Measurements from ENCODE around the gene KMT2A.

KMT2A gene

GRCh38 chr11:118544647-118545010 lies 108.3 kb downstream of the KMT2A start:
- Mint-ChIP-seq H3K27me3 (ENCODE audit: low read depth, poor library complexity) (no peaks in the 10 kb centered on the region), H3K27ac (peak overlapping the region; percentile 68), H3K4me1 (no peaks in the 10 kb centered on the region), H3K9me3 (no peaks in the 10 kb centered on the region), H3K4me3 (no peak overlapping the region), H3K36me3 (ENCODE audit: low read depth) (peaks cover 63% of the 10 kb centered on the region)
- DNase-seq = no peak
- TF ChIP-seq, protein P1, sequence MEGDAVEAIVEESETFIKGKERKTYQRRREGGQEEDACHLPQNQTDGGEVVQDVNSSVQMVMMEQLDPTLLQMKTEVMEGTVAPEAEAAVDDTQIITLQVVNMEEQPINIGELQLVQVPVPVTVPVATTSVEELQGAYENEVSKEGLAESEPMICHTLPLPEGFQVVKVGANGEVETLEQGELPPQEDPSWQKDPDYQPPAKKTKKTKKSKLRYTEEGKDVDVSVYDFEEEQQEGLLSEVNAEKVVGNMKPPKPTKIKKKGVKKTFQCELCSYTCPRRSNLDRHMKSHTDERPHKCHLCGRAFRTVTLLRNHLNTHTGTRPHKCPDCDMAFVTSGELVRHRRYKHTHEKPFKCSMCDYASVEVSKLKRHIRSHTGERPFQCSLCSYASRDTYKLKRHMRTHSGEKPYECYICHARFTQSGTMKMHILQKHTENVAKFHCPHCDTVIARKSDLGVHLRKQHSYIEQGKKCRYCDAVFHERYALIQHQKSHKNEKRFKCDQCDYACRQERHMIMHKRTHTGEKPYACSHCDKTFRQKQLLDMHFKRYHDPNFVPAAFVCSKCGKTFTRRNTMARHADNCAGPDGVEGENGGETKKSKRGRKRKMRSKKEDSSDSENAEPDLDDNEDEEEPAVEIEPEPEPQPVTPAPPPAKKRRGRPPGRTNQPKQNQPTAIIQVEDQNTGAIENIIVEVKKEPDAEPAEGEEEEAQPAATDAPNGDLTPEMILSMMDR (IDR thresholded peaks at IDR 0.05) = no peak

DNA sequence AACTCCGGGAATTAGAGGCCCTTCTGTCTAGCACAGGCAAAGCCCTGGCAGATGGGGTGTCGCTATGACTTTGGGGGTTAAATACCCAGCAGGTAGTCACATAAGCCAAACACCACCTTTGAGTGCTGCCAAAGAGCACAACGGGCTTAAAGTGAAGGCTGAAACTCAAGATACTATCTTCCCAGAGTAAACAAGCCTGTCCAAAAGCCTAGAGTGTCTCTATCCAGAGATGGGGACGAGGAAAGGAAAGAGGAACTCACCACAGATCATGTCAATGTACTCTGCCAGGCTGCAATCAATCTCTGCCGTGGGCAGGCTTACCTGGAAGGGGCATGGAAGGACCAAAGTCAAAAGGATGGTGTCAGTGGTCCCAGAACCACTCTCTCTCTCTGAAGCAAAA lies 109.2 kb downstream of the KMT2A start:
- H3K4me3 Mint-ChIP-seq = no peak overlapping the region
- no peaks in the 10 kb centered on the region for H3K9me3 Mint-ChIP-seq
- H3K36me3 Mint-ChIP-seq (ENCODE audit: low read depth) = peaks cover 64% of the 10 kb centered on the region
- DNase-seq = no peak
- no peaks in the 10 kb centered on the region for H3K27me3 Mint-ChIP-seq (ENCODE audit: low read depth, poor library complexity)
- H3K4me1 Mint-ChIP-seq = no peaks in the 10 kb centered on the region
- TF ChIP-seq, protein P1 (IDR thresholded peaks at IDR 0.05) = no peak
- H3K27ac Mint-ChIP-seq = no peak overlapping the region

GRCh38 chr11:118547132-118547531 lies 110.8 kb downstream of the KMT2A start:
- Mint-ChIP-seq H3K4me1 (no peaks in the 10 kb centered on the region), H3K27me3 (ENCODE audit: low read depth, poor library complexity) (no peaks in the 10 kb centered on the region), H3K27ac (no peak overlapping the region), H3K4me3 (no peak overlapping the region), H3K36me3 (ENCODE audit: low read depth) (peaks cover 68% of the 10 kb centered on the region), H3K9me3 (no peaks in the 10 kb centered on the region)
- TF ChIP-seq, protein P1 (IDR thresholded peaks at IDR 0.05) = no peak
- no peak for DNase-seq

GRCh38 chr11:118552341-118552740 lies 116.0 kb downstream of the KMT2A start:
- H3K4me3 Mint-ChIP-seq = no peak overlapping the region
- H3K36me3 Mint-ChIP-seq (ENCODE audit: low read depth) = peaks cover 70% of the 10 kb centered on the region
- no peak for DNase-seq
- H3K4me1 Mint-ChIP-seq = no peaks in the 10 kb centered on the region
- TF ChIP-seq, protein P1 (IDR thresholded peaks at IDR 0.05) = no peak
- H3K9me3 Mint-ChIP-seq = no peaks in the 10 kb centered on the region
- H3K27me3 Mint-ChIP-seq (ENCODE audit: low read depth, poor library complexity) = no peaks in the 10 kb centered on the region
- no peak overlapping the region for H3K27ac Mint-ChIP-seq

DNA sequence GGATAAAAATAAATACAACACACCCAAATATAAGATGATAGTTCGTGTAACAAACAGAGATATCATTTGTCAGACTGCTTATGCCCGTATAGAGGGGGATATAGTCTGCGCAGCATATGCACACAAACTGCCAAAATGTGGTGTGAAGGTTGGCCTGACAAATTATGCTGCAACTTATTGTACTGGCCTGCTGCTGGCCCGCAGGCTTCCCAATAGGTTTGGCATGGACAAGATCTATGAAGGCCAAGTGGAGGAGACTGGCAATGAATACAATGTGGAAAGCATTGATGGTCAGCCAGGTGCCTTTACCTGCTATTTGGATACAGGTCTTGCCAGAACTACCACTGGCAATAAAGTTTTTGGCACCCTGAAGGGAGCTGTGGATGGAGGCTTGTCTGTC lies 124.5 kb downstream of the KMT2A start:
- no peak for DNase-seq
- no peaks in the 10 kb centered on the region for H3K27me3 Mint-ChIP-seq (ENCODE audit: low read depth, poor library complexity)
- H3K27ac Mint-ChIP-seq = no peak overlapping the region
- no peak overlapping the region for H3K4me3 Mint-ChIP-seq
- peaks cover 33% of the 10 kb centered on the region for H3K36me3 Mint-ChIP-seq (ENCODE audit: low read depth)
- H3K4me1 Mint-ChIP-seq = peaks cover 17% of the 10 kb centered on the region
- H3K9me3 Mint-ChIP-seq = no peaks in the 10 kb centered on the region
- TF ChIP-seq, protein P1 (IDR thresholded peaks at IDR 0.05) = no peak

DNA sequence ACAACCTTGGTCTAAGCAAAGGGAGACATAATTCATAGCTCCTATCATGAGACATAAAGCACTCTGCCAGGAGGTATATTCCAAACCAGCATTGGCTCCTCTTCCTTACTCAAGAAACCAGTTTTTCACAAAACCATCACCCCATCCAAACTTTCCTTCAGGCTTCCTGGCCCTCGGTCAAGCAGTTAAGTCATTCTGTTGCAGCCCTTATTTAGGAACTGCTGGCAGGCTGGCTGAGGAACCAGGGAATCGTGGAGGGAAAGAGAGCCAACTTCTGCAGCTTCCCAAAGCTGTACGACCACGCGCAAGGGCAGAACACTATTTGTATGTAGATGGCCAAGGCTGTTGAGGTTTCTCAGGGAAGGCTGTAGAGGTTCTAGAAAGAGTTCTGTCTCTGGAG lies 128.8 kb downstream of the KMT2A start:
- Mint-ChIP-seq H3K27me3 (ENCODE audit: low read depth, poor library complexity) (no peaks in the 10 kb centered on the region), H3K9me3 (no peaks in the 10 kb centered on the region), H3K4me1 (peaks cover 19% of the 10 kb centered on the region), H3K27ac (no peak overlapping the region), H3K36me3 (ENCODE audit: low read depth) (peaks cover 11% of the 10 kb centered on the region), H3K4me3 (peak overlapping the region; percentile 95)
- TF ChIP-seq, protein P1 (IDR thresholded peaks at IDR 0.05) = no peak
- no peak for DNase-seq

Measured in nephron progenitor cell (in vitro differentiated cells).